C4-2B (cell line): ENCODE results near the gene MYF6.

ENCODE experiments used
- ZFX ChIP-seq: fragments of 450-650 bp; IDR thresholded peaks from 2 replicates; pipeline ENCODE4 v1.6.1; 2017
- TF ChIP-seq, protein P1 (sequence below): fragments of 450-650 bp; conservative IDR thresholded peaks from 2 replicates; pipeline ENCODE4 v1.5.1; 2017; ENCODE audit warnings: mild to moderate bottlenecking

DNA sequence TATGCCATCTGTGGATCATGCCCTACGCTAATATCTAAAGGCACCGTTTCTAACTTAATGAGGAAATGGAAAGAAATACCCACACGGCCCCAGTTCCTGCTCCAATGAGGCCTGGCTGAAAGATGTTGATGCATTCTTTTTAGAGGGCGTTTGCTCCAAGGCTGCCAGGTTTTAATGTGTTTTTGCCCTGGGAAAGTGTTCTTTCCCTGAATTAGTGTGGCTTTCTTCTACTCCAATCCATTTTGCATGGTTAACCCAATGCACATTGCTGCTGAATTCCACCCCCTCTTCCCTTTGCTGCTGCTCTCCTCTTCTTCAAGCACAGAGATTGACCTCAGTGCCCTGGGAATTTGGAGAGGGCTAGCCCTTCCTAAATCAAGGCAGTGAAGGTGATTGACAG lies 10.4 kb downstream of the MYF6 start:
- TF ChIP-seq, protein P1, sequence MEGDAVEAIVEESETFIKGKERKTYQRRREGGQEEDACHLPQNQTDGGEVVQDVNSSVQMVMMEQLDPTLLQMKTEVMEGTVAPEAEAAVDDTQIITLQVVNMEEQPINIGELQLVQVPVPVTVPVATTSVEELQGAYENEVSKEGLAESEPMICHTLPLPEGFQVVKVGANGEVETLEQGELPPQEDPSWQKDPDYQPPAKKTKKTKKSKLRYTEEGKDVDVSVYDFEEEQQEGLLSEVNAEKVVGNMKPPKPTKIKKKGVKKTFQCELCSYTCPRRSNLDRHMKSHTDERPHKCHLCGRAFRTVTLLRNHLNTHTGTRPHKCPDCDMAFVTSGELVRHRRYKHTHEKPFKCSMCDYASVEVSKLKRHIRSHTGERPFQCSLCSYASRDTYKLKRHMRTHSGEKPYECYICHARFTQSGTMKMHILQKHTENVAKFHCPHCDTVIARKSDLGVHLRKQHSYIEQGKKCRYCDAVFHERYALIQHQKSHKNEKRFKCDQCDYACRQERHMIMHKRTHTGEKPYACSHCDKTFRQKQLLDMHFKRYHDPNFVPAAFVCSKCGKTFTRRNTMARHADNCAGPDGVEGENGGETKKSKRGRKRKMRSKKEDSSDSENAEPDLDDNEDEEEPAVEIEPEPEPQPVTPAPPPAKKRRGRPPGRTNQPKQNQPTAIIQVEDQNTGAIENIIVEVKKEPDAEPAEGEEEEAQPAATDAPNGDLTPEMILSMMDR: no peak
- TF ChIP-seq ZFX: no peak
